NCI-H345 (cell line): ENCODE results near the gene GMPR2.
A peak's percentile ranks its signal among the peaks of the same experiment; 100 is the strongest.
"Not testable (repeated sequence)": the region's sequence is repeated elsewhere in the genome, so short reads cannot be mapped to it uniquely, and the experiment has no call there.

Experiments
- DNase-seq: peaks from one replicate; lab custom pipeline; 2025; lab: John Stamatoyannopoulos, UW

Gene GMPR2

GRCh38 chr14:24202538-24202937 lies 30.2 kb upstream of the GMPR2 start:
- DNase-seq = not testable (repeated sequence)

- DNase-seq = not testable (repeated sequence)
These were observed 29.4 kb upstream of the GMPR2 start for GRCh38 chr14:24203249-24203886.

- no peak for DNase-seq
These were observed 28.3 kb upstream of the GMPR2 start for GRCh38 chr14:24204163-24205146.

- DNase-seq = no peak
These were observed 26.2 kb upstream of the GMPR2 start for GRCh38 chr14:24206260-24207103.

- DNase-seq = no peak
These were observed 25.6 kb upstream of the GMPR2 start for GRCh38 chr14:24207104-24207551.

- DNase-seq = no peak
These were observed 25.1 kb upstream of the GMPR2 start for GRCh38 chr14:24207625-24208024.

GRCh38 chr14:24211311-24211710 lies 21.4 kb upstream of the GMPR2 start:
- DNase-seq = no peak

- DNase-seq = peak; percentile 96
These were observed 19.5 kb upstream of the GMPR2 start, which contains the start of gene CHMP4A for GRCh38 chr14:24212924-24213865. Gene CHMP4A (minus strand): TSS chr14:24213488. CDS start chr14:24213439, 49 bp downstream.

GRCh38 chr14:24213866-24214662 lies 18.7 kb upstream of the GMPR2 start:
- no peak for DNase-seq

GRCh38 chr14:24215495-24216344 lies 17.0 kb upstream of the GMPR2 start, which contains the start of gene MDP1:
Gene MDP1 (minus strand): TSS chr14:24216066. CDS start chr14:24215955, 111 bp downstream.
- peak; percentile 90 for DNase-seq

- DNase-seq = no peak
These were observed 16.4 kb upstream of the GMPR2 start for GRCh38 chr14:24216345-24216699.

- DNase-seq = not testable (repeated sequence)
These were observed 15.9 kb upstream of the GMPR2 start for GRCh38 chr14:24216876-24217275.

- no peak for DNase-seq
These were observed 13.6 kb upstream of the GMPR2 start for GRCh38 chr14:24219080-24219479.

- no peak for DNase-seq
These were observed 13.2 kb upstream of the GMPR2 start for GRCh38 chr14:24219521-24219920.

GRCh38 chr14:24222987-24223386 lies 9.7 kb upstream of the GMPR2 start:
- DNase-seq = not testable (repeated sequence)

GRCh38 chr14:24224618-24225071 lies 8.1 kb upstream of the GMPR2 start:
- DNase-seq = no peak

- DNase-seq = no peak
These were observed 6.3 kb upstream of the GMPR2 start for GRCh38 chr14:24226473-24226872.

- DNase-seq = no peak
These were observed 3.8 kb upstream of the GMPR2 start for GRCh38 chr14:24228902-24229301.
